Esophagus mucosa (tissue), 1 donor: ENCODE results near the gene KCNQ1. TPM values are rescaled to one million over a fixed set of nuclear protein-coding genes. Genes with fewer than 3 reads are reported as not detected.

Experiments
- ATAC-seq: fragments of 200-7000 bp; cut with Tn5 transposase; one replicate; pipeline ENCODE4 v1.9.1; 2020
- total RNA-seq: library from RNA; stranded (reverse); gene quantifications from one replicate; pipeline ENCODE4 v1.2.4, GENCODE V29; 2023
- donor health status: DM: yes; HTN: yes; CAD: no.

The KCNQ1 gene
- total RNA-seq, 1 donor from 2014 or later: 1.6 TPM

- no peak for ATAC-seq
Measured at GRCh38 chr11:2511421-2512369, 66.9 kb downstream of the KCNQ1 start.

- ATAC-seq: no peak
Measured at GRCh38 chr11:2512431-2513407, 67.9 kb downstream of the KCNQ1 start.

- ATAC-seq: no peak
Measured at GRCh38 chr11:2513441-2513840, 68.6 kb downstream of the KCNQ1 start.

GRCh38 chr11:2515401-2516275, 70.8 kb downstream of the KCNQ1 start:
- ATAC-seq: peak; percentile 8

GRCh38 chr11:2516276-2517015, 71.6 kb downstream of the KCNQ1 start:
- ATAC-seq: no peak

GRCh38 chr11:2517016-2517385, 72.2 kb downstream of the KCNQ1 start:
- no peak for ATAC-seq

- ATAC-seq: peak; percentile 35
Measured at GRCh38 chr11:2517386-2518064, 72.7 kb downstream of the KCNQ1 start.

- no peak for ATAC-seq
Measured at GRCh38 chr11:2518111-2518982, 73.5 kb downstream of the KCNQ1 start.

- ATAC-seq: no peak
Measured at GRCh38 chr11:2518983-2519340, 74.2 kb downstream of the KCNQ1 start.

- no peak for ATAC-seq
Measured at GRCh38 chr11:2519517-2519861, 74.7 kb downstream of the KCNQ1 start.

GRCh38 chr11:2519862-2520735, 75.3 kb downstream of the KCNQ1 start:
- ATAC-seq: no peak

GRCh38 chr11:2520736-2521035, 75.9 kb downstream of the KCNQ1 start:
- no peak for ATAC-seq

GRCh38 chr11:2521081-2521732, 76.4 kb downstream of the KCNQ1 start:
- ATAC-seq: no peak

- no peak for ATAC-seq
Measured at GRCh38 chr11:2521733-2522630, 77.2 kb downstream of the KCNQ1 start.

- ATAC-seq: no peak
Measured at GRCh38 chr11:2522631-2523255, 77.9 kb downstream of the KCNQ1 start.

- ATAC-seq: no peak
Measured at GRCh38 chr11:2523821-2524391, 79.1 kb downstream of the KCNQ1 start.
